LNCAP (cell line): Measurements from ENCODE around the gene ZMYND11.

Experiments used
- CTCF ChIP-seq: fragments of 450-650 bp; IDR thresholded peaks from 2 replicates; pipeline ENCODE4 v1.5.1; 2017; ENCODE audit warnings: mild to moderate bottlenecking

ZMYND11 gene

GRCh38 chr10:273088-273487 lies 137.8 kb downstream of the ZMYND11 start:
- TF ChIP-seq CTCF, result no peak

GRCh38 chr10:274866-275265 lies 139.6 kb downstream of the ZMYND11 start:
- TF ChIP-seq CTCF, result no peak

GRCh38 chr10:275680-276079 lies 140.4 kb downstream of the ZMYND11 start:
- no peak for TF ChIP-seq CTCF

- no peak for TF ChIP-seq CTCF
Measured at GRCh38 chr10:277963-278362, 142.7 kb downstream of the ZMYND11 start.

- no peak for TF ChIP-seq CTCF
Measured at GRCh38 chr10:278707-279106, 143.5 kb downstream of the ZMYND11 start.

GRCh38 chr10:279232-279631 lies 144.0 kb downstream of the ZMYND11 start:
- no peak for TF ChIP-seq CTCF

GRCh38 chr10:279655-280054 lies 144.4 kb downstream of the ZMYND11 start:
- no peak for TF ChIP-seq CTCF
